Fibroblast of lung (primary cell): ENCODE measurements around the gene TBC1D10B.

Experiments used
- CTCF ChIP-seq, 2 donors: IDR thresholded peaks in 1 of 2; conservative IDR thresholded peaks in 1 of 2; 1 replicate in 1 of 2; 2 replicates in 1 of 2; pipeline ENCODE4 v1.5.1; 2011 to 2012; ENCODE audit warnings: low read length in 2 of 2, control low read depth in 1 of 2, inconsistent platforms in 1 of 2, low read depth in 1 of 2, mild to moderate bottlenecking in 1 of 2
- EZH2 ChIP-seq: IDR thresholded peaks from 2 replicates; pipeline ENCODE4 v1.5.1; 2012; ENCODE audit warnings: low read length, control low read depth, mild to moderate bottlenecking; ENCODE audit errors: missing control alignments

DNA sequence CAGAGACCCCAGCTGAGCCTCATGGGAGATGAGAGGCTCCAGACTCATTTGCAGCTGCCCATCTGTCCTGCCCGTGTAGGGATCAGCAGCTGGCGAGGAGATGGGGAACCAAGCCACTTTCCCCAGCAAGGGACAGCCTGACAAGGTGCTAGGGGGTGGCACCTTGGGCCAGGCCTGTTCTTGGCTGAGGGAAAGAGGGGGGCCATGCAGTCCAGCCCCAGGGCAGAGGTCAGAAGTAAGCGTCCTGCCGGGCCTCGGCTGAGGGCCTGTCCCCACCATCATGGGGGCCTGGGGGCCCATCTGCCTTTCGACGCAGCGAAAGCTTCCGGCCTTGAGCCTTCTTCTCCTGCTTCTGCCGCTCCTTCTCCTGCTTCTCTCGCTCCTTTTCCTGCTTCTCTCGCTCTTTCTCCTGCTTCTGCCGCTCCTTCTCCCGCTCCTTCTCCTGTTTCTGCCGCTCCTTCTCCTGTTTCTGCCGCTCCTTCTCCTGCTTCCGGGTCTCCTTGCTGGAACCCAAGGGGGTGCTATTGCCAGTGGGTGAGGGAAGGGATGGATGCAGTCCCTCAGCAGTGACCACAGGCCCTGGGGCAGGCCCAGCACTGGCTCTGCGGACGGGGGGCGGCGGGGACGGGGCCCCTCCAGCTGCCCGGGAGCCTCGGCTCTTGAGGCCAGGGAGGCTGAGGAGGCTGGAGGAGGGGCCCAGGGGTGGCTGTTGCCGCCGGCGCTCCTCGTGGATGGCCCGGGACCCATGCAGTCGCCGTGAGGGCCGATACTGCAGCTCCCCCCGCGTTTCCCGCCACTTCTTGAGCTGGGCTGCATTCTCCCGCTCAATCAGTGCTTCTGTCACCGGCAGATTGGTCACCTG, 12.3 kb downstream of the TBC1D10B start:
- TF ChIP-seq CTCF (conservative IDR thresholded peaks at IDR 0.05 in 1 of 2, IDR thresholded peaks at IDR 0.05 in 1 of 2; ENCODE audit: low read depth in 1 of 2, low read length in 2 of 2) (no peak), EZH2 (no peak)
